Right ventricle myocardium inferior (tissue), 1 donor: Measurements from ENCODE around the gene MIA. TPM values are rescaled to one million over a fixed set of nuclear protein-coding genes. Genes with fewer than 3 reads are reported as not detected.
A peak's percentile ranks its signal among the peaks of the same experiment; 100 is the strongest.
"Not testable (repeated sequence)": the region's sequence is repeated elsewhere in the genome, so short reads cannot be mapped to it uniquely, and the experiment has no call there.

ENCODE experiments used
- ATAC-seq: fragments of 200-7000 bp; cut with Tn5 transposase; one replicate; pipeline ENCODE4 v1.9.1; 2020; ENCODE audit warnings: mild to moderate bottlenecking, moderate library complexity
- DNase-seq: peaks from one replicate; pipeline ENCODE4 v3.0.0; 2021; ENCODE audit errors: missing footprints
- intact Hi-C: fragments of 100-400 bp; cut with DNase I; formaldehyde crosslinking; loops from one replicate; pipeline ENCODE4 v1.11.0; 2022
- total RNA-seq: library from RNA; stranded (reverse); fragmentation: NEBNext Ultra II Directional; extraction: Animal tissue kit (Norgen Biotek cat#: 25700); gene quantifications from one replicate; pipeline ENCODE4 v1.2.1, GENCODE V29; 2021
- donor health status: DM: no; HTN: yes; CAD: no; lungs with severe emphysema.

Gene MIA
- total RNA-seq, 1 donor from 2014 or later, result not detected

- intact Hi-C loops, result no loop called here
- ATAC-seq (no peak), DNase-seq (peak; percentile 22)
Measured at GRCh38 chr19:40745402-40745780, 29.9 kb upstream of the MIA start.

- intact Hi-C loops, result no loop called here
- DNase-seq, result no peak
- ATAC-seq, result no peak
Measured at GRCh38 chr19:40747536-40747935, 27.8 kb upstream of the MIA start.

- peak; percentile 97 for ATAC-seq
- intact Hi-C loops, result loop anchor here (1.0 to 2.0 kb wide), 4 partner anchors 33 to 69 kb away; partner anchors contain the start of genes COQ8B, ITPKC and NUMBL
- peak; percentile 100 for DNase-seq
Measured at GRCh38 chr19:40750058-40750873, 25.1 kb upstream of the MIA start, which contains the start of gene ACTMAP. Gene ACTMAP (minus strand): TSS chr19:40750477. CDS start chr19:40749803, 674 bp downstream.

GRCh38 chr19:40750874-40751537 lies 24.3 kb upstream of the MIA start, which contains the start of gene SNRPA:
Gene SNRPA (plus strand): TSS chr19:40751203. CDS start chr19:40751409, 206 bp downstream.
- DNase-seq (peak; percentile 98), ATAC-seq (peak; percentile 86)
- intact Hi-C loops, result loop anchor here (1.0 to 2.0 kb wide), 4 partner anchors 34 to 68 kb away; partner anchors contain the start of genes COQ8B, ITPKC and NUMBL

- no peak for DNase-seq
- no peak for ATAC-seq
- intact Hi-C loops, result no loop called here
Measured at GRCh38 chr19:40752257-40752781, 23.0 kb upstream of the MIA start.

- intact Hi-C loops, result no loop called here
Measured at GRCh38 chr19:40754611-40755247, 20.6 kb upstream of the MIA start.

GRCh38 chr19:40755248-40755624 lies 20.1 kb upstream of the MIA start:
- ATAC-seq, result no peak
- intact Hi-C loops, result no loop called here

More at GRCh38 chr19:40754611-40755247, 20.6 kb upstream of the MIA start:
- no peak for DNase-seq
- no peak for ATAC-seq

GRCh38 chr19:40755791-40756190 lies 19.5 kb upstream of the MIA start:
- no peak for ATAC-seq
- intact Hi-C loops, result no loop called here
- no peak for DNase-seq

More at GRCh38 chr19:40755248-40755624, 20.1 kb upstream of the MIA start:
- no peak for DNase-seq

GRCh38 chr19:40756502-40757110 lies 18.7 kb upstream of the MIA start:
- intact Hi-C loops, result no loop called here
- ATAC-seq (no peak), DNase-seq (no peak)

- intact Hi-C loops, result no loop called here
- ATAC-seq (no peak), DNase-seq (no peak)
Measured at GRCh38 chr19:40758491-40758890, 16.8 kb upstream of the MIA start.

- intact Hi-C loops, result no loop called here
- no peak for DNase-seq
- ATAC-seq, result no peak
Measured at GRCh38 chr19:40759352-40759751, 16.0 kb upstream of the MIA start.

GRCh38 chr19:40762754-40763470 lies 12.4 kb upstream of the MIA start:
- intact Hi-C loops, result no loop called here
- no peak for DNase-seq
- ATAC-seq, result no peak

GRCh38 chr19:40763526-40763925 lies 11.8 kb upstream of the MIA start:
- ATAC-seq (no peak), DNase-seq (no peak)
- intact Hi-C loops, result no loop called here

- no peak for DNase-seq
- intact Hi-C loops, result no loop called here
- ATAC-seq, result no peak
Measured at GRCh38 chr19:40763963-40764362, 11.4 kb upstream of the MIA start.

- intact Hi-C loops, DNase-seq, ATAC-seq: not testable (repeated sequence)
Measured at GRCh38 chr19:40766385-40766784, 8.9 kb upstream of the MIA start.

- DNase-seq (no peak), ATAC-seq (no peak)
- intact Hi-C loops, result no loop called here
Measured at GRCh38 chr19:40768869-40769268, 6.5 kb upstream of the MIA start.

GRCh38 chr19:40771101-40771862 lies 4.0 kb upstream of the MIA start:
- intact Hi-C loops, ATAC-seq, DNase-seq: not testable (repeated sequence)
